A204.1 (cell line): Measurements from ENCODE around the gene ANGEL1.

Source experiments
- FAIRE-seq: peaks from 2 replicates; lab custom pipeline; 2012; peaks lifted over from hg19 to GRCh38; lab: Jason Lieb, UNC

Gene ANGEL1

DNA sequence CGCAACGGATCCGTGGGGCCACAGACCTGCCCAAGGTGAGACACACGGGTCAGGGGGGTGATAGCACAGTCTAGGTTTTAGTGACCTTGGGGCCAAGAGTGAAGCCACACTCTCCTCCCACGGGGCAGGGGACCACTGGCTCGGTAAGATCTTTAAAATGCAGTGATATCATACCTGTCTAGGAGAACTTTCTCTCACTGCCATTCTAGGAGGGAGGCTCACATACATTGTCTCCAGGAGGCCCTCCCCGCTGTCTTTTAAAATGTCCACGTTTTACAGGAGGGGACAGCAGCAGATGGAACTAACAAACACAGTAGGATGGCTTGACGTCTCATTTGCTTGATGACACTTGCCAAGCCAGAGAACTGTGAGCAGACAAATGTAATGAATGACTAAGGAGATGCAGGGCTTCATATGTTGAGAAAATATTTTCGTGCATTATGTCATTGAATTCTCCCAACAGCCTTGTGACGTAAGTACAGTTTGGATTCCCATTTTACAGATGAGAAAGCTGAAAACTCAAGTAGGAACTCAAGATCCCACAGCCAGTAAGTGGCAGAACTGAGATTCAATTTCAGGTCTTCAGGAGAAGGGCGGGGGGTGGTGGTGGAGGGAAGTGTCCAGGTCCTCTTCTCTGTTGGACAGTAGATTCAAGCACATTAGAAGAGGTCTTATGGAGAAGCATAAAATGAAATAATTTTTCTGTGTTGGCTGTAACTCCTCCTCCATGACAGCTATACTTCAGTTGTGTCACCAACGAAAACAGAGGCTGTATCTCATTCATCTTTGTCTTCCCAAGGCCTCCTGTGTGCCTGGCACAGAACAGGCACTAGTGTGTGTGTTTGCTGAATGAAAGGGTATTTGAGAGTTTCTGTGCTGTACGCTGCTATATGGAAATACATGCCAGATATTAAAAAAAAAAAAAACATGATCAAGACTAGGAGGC is 49.3 kb downstream of the ANGEL1 start:
- no peak for FAIRE-seq

DNA sequence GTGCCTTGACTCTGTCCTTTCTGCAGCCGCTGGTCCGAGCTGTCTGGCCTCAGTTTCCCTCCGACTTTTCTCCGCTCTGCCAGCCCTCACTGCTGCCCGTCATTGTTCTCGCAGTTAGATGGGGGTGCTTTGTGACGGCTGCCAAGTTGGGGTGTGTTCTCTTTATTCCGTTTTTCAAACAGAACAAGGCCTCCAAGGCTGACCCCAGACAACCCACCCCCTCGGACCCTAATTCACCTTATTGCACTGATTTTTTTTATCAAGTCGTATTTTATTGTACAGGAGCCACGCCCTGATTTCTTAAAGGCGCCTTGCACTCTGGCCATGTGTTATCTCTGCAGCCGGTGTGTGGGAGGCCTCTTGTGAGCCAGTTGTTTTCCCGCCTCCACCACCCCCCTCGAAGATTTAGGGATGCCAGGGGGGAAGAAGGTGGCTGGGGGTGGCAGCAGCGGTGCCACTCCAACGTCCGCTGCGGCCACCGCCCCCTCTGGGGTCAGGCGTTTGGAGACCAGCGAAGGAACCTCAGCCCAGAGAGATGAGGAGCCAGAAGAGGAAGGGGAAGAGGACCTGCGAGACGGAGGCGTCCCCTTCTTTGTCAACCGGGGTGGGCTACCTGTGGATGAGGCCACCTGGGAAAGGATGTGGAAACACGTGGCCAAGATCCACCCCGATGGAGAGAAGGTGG is 50.1 kb downstream of the ANGEL1 start:
- FAIRE-seq: no peak

DNA sequence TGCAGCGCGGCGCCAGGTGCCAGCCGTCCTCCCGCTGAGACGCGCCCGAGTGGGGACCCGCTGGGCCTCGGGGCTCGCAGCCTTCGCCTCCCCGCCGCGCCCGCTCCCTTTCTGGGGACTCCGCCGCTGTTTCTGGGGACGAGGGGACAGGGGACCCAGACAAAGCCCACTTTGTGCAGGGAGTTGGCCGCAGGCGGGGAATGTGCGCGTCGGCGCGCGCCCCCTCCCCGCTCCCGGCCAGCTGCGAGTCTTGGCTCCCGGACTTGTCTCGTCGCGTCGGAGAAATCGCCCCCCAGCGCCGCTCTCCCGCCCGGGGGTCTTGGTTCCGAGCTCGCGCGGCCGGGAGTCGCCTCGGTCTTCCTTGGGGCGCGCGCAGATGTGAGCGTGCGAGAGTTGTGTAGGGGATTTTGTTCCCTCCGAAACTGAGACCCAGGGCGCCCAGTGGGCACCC is 50.7 kb downstream of the ANGEL1 start:
- FAIRE-seq: no peak

DNA sequence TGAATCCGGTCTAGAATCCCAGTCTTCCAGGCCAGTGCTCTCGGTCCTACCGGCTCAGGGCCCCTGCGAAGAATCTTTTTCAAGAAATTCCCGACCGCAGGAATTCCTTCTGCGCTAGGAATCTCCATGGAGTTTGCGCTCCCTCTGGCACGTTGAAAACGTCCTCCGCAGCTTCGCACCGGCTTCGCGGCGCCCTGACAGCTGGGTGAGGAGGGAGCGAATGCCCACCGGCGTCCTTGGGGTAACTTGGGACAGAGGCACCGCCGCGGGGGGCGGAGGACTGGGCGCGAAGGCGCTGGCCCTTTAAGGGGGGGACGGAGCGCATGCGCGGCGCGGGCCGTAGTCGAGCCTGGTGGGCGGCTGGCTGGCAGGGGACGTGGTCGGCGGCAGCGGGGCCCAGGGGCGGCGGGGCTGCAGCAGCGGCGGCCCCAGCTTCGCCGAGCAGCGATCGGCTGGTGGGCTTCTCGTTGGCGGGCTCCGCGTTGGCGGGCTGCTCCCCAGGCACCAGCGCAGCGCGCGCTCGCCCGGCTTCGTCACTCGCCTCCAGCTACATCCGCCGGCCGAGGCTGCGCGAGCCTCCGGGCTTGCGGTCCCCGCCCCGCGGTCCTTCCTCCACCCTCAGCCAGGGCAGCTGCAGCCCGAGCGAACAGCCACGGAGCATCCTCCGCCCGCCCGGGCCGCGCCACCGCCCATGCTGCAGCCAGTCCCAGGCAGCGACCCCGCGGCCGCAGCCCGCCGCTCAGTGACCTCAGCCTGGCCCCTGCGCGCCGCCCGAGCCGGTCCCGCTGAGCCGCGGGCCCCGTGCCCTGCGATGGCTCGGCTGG is 51.3 kb downstream of the ANGEL1 start, which contains the start of gene VASH1:
TSS of gene VASH1 (plus strand) at position 333 of the 824 bp plus-strand sequence. CDS start 1,354 bp downstream, outside the sequence.
- FAIRE-seq: no peak

DNA sequence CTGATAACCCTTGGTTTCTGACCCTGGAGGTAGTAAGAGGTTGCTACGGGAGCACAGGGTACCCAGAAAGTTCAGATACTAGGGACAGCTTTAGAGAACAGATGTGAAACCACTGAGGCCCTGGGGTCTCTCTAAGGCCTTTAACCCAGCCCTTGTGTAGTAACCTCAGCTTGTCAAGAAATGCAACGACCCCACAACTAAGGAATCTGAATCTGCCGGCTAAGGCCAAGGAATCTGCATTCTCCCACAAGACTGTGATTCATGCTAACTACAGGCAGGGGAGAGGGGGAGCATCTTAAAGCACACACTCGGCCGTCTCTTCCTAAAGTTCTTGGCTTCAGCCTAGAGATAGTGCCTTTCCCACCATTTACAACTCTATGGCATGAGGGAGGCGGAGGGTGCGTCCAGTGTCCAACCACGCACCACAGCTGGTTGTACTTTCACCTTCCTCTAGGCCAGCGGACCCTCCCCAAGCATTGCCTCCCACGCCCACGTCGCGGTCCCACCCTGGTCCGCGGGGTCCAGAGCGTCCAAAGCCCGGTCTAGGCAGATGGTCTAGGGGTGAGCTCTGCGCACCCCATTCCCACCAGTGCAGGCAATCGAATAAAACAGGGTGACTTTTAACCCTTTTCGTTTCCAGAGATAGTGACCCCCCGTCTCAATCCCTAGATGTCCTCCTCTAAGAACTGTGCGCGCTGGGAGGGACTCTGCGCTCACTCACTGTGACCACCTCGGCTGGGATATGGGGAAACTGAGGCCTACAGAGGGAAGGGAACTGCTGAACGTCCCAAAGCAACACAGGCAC is 52.1 kb downstream of the ANGEL1 start:
- no peak for FAIRE-seq

DNA sequence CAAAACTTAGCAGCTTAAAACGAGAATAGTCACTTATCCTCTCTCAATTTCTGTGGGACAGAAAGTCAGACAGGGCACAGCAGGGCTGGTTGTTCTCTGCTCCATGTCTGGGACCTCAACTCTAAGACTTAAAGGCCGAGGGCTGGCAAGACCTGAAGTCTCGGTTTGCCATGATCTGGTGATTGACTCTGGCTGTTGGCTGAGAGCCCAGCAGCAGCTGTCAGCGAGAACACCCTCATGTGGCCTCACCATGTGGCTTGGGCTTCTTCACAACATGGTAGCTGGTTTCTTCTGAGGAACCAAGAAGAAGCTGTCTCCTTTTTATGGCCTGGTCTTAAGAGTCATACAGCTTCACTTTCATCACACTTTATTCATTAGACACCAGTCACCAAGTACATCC is 53.1 kb downstream of the ANGEL1 start:
- no peak for FAIRE-seq

DNA sequence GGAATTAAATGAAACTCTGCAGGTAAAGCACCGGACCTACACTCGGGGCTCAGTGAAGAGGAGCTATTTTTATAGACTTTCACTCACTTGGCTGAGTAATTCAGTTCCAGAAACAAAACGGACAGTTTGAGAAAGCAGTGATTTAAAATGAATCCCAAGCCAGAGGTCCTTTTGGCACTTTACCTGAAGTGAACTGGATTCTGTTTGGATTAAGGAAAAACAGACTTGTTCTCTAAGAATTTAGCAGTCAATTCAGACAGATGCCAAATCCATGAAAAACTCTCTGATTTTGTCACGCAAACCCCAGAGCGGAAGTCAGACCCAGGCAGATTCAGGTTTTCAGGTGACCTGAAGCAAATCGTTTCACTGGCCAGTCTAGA is 56.3 kb downstream of the ANGEL1 start:
- FAIRE-seq: no peak

DNA sequence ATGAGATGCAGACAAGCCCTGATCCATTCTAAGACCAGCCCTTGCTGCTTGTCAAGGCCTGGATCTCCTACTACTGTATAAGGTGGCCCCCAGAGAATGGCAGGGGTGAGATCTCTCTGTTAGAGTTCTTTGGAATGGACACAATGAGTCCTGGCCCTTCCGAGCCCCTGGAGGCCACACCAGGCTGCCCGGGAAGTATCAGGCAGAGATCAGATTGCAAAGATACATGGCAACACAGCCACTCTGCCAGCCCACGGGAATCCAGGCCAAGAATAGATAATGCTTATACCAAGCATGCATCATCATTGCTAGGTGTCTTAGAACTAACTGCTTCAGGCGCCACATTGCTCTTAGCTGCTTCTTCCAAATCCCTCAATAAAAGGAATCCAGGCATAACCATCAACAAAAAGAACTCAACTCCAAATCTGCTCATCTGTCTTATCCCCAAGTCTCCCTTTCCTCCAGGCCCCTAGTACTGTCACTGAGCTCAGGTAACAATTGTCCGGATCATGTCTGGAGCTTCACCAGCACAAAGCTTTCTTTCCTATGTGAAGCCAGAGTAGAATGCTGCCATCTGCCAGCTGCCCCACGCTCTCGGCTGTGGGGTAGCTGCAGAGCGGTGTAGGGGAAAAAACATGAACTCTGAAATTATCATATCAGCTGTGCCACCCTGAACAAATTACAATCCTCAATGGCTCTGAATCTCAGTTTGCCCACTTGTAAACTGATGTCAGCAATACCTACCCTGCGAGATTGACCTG is 56.9 kb downstream of the ANGEL1 start:
- no peak for FAIRE-seq

DNA sequence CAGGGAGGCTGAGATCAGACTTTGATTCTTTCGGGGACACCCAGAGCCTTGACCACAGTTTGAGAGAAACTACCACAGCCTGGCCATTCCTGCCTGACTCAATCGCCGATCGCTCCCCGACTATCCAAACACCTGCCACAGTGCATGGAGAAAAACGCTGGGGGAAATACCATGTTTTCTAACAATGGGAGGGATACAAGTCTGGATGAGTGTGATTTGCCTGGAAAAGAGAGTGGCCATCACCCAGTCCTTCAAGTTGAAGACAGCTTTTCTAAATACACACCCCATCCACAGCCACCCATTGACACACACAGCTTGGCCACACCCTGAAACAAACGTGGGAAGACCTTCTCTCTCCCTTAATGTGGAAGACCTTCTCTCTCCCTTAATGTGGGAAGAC is 58.1 kb downstream of the ANGEL1 start:
- FAIRE-seq: no peak

DNA sequence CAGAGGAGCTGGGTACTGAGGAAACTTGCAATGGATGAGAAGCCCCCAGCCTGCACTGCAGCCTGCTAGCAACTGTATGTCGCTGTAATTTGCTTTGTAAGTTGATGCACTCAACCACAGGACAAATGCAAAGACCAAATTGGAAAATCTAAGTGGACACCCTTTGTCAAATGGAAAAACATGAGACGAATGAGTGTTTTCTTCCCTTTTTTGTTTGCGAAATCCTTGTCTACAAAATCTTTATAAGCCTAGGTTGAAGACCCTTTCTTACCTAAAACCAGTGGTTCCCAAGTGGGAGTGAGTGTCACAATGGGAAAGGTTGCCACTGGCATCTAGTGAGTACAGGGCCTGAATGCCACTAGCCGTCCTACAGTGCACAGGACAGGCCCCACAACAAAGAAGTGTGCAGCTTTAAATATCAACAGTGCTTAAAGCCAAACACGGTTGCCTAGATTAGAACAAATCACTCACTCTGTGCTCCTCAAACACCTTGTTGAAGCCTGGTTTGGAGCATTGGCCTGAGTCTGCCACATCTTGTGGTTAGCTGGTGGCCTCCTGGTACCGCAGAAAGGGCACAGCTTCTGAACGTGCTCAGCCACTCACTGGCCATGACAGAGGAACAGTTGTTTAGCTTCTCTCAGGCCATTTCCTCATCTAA is 59.0 kb downstream of the ANGEL1 start:
- no peak for FAIRE-seq

DNA sequence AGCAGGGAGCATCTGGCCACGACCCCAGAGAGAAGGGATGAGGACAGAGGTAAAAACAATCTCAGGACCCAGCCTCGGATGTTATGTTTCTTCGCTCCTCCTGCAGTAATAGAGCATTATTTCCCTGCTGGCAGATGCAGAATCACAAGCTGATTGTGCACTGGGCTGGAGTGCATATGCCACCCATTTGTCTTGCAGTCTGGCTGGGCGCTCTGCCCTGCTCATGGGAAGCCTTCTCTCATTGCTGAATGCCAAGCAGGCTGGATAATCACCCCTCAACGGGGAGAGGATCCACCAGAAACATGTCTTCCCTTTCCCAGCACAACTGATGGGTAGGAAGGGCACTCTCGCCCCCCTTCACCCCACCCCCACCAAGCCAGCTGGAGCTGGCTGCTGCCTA is 59.9 kb downstream of the ANGEL1 start:
- FAIRE-seq: no peak

DNA sequence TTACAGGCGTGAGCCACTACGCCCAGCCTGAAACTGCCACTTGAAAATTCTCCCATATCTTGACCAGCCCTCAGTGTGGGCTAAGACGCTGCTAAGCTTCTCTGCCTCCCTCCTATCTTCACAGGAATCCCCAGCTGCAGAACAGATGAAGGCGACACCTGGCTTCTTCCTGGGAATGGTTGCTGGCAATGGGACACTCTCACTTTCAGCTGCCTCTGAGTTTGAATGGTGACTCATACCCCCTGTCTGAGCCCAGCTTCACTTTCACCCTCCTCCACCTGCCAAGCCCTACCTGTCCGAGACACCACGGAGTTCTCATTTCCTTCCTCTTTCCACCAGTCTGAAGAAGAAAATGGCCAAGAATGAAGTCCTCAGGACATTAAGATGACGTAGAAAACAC is 69.7 kb downstream of the ANGEL1 start:
- no peak for FAIRE-seq

DNA sequence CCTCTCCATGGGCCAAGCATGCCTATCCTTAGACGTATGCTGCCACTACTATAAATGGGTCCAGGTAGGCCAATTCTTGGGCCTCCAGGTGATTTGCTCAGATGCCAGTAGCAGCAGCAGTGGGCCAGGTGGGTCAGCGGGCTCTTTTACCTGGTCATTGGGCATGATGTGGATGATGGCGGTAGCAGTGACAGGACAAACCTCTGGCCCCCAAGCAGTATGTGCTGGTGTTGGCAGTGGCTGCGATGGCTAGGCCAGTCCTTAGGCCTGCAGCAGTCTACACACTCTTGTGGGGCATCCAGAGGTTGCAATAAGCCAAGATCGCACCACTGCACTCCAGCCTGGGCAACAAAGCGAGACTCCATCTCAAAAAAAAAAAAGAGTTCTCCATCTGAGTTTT is 70.5 kb downstream of the ANGEL1 start:
- no peak for FAIRE-seq

DNA sequence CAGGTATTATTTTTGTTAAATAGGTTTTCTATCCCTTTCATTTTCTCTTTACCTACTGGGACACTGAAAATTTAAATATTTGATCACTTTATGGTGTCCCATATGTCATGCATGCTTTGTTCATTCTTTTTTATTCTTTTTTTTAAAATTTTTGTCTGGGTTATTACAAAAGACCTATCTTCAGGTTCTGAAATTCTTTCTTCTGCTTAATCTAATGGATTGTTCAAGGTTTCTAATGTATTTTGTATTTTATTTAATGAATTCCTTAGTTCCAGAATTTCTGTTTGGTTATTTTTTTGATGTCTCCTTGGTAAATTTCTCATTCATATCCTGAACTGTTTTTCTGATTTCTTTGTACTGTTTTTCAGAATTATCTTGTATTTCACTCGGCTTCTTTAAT is 71.6 kb downstream of the ANGEL1 start:
- FAIRE-seq: no peak
